ENCODE results near the gene DENND6A.

DNA sequence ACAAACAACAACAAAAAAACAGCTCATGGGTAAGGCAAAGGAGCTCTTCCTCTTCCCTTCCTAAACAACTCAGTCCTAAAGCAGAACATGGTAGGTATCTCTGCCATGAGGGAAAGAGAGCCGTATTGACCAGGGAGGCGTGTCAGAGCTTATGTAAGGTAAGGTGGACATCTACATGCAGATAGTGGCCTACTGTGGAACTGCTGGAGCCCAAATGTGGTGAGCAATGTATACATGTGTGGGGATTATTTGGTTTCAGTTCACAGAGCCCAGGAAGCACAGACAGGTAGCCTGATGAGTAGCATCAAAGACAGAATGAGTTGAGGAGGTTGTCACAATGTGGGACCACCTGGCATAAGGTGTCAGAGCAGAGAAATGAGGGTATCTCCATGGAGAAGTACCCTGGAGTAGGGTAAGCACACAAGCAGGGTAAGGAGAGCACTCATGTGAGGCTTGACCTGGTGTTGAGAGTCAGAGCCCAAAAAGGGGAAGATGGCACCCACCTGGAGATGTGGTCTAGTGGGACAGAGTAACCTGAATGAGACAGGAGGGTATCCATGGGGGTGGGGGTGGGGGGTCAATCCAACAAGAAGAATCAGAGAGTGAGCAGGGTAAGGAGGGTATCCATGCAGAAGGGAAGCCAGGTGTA lies 45.5 kb downstream of the DENND6A start:
- TF ChIP-seq, protein P1, sequence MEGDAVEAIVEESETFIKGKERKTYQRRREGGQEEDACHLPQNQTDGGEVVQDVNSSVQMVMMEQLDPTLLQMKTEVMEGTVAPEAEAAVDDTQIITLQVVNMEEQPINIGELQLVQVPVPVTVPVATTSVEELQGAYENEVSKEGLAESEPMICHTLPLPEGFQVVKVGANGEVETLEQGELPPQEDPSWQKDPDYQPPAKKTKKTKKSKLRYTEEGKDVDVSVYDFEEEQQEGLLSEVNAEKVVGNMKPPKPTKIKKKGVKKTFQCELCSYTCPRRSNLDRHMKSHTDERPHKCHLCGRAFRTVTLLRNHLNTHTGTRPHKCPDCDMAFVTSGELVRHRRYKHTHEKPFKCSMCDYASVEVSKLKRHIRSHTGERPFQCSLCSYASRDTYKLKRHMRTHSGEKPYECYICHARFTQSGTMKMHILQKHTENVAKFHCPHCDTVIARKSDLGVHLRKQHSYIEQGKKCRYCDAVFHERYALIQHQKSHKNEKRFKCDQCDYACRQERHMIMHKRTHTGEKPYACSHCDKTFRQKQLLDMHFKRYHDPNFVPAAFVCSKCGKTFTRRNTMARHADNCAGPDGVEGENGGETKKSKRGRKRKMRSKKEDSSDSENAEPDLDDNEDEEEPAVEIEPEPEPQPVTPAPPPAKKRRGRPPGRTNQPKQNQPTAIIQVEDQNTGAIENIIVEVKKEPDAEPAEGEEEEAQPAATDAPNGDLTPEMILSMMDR (IDR thresholded peaks at IDR 0.05 in 8 of 11, conservative IDR thresholded peaks at IDR 0.05 in 3 of 11) = no peak
- TF ChIP-seq POLR2A (IDR thresholded peaks at IDR 0.05) = no peak
